NOMO-1 (cell line): Measurements from ENCODE around the gene CRY2.

Experiments used
- DNase-seq, 2 experiments: peaks; one replicate each; lab custom pipeline; 2025; ENCODE audit not compliant: unreplicated experiment in 2 of 2; lab: John Stamatoyannopoulos, UW

CRY2 gene

GRCh38 chr11:45913942-45914635 lies 66.8 kb downstream of the CRY2 start:
- no peak for DNase-seq

- no peak for DNase-seq
Observed at GRCh38 chr11:45915446-45915845, 68.2 kb downstream of the CRY2 start.

GRCh38 chr11:45917286-45917622 lies 70.0 kb downstream of the CRY2 start:
- no peak for DNase-seq

- DNase-seq = peak; percentile 99
Observed at GRCh38 chr11:45917623-45918330, 70.5 kb downstream of the CRY2 start, which contains the start of gene PEX16. PEX16 (minus strand) TSS chr11:45917877; CDS start chr11:45917811, 66 bp downstream.

- peak; percentile 61 to 71 for DNase-seq
Observed at GRCh38 chr11:45918331-45918941, 71.2 kb downstream of the CRY2 start.

GRCh38 chr11:45918962-45919675 lies 71.8 kb downstream of the CRY2 start:
- no peak for DNase-seq

- no peak for DNase-seq
Observed at GRCh38 chr11:45919806-45920530, 72.7 kb downstream of the CRY2 start.

- DNase-seq = no peak
Observed at GRCh38 chr11:45920531-45921477, 73.5 kb downstream of the CRY2 start.

GRCh38 chr11:45921561-45922424 lies 74.5 kb downstream of the CRY2 start:
- DNase-seq = no peak

- no peak for DNase-seq
Observed at GRCh38 chr11:45922425-45923082, 75.3 kb downstream of the CRY2 start, which contains the start of gene LARGE2. LARGE2 (plus strand) TSS chr11:45922656; CDS start chr11:45922883, 227 bp downstream.

GRCh38 chr11:45924036-45924915 lies 77.0 kb downstream of the CRY2 start:
- no peak for DNase-seq

- DNase-seq = no peak
Observed at GRCh38 chr11:45924927-45925326, 77.7 kb downstream of the CRY2 start.

GRCh38 chr11:45925550-45925949 lies 78.3 kb downstream of the CRY2 start:
- no peak for DNase-seq

- DNase-seq = no peak
Observed at GRCh38 chr11:45926001-45926401, 78.7 kb downstream of the CRY2 start.

- no peak for DNase-seq
Observed at GRCh38 chr11:45926536-45927331, 79.5 kb downstream of the CRY2 start.

- no peak for DNase-seq
Observed at GRCh38 chr11:45927332-45927683, 80.0 kb downstream of the CRY2 start.
